C4-2B (cell line): ENCODE data around the gene MICAL1.

Source experiments
- ZFX ChIP-seq: fragments of 450-650 bp; IDR thresholded peaks from 2 replicates; pipeline ENCODE4 v1.6.1; 2017
- TF ChIP-seq, protein P1 (sequence below): fragments of 450-650 bp; conservative IDR thresholded peaks from 2 replicates; pipeline ENCODE4 v1.5.1; 2017; ENCODE audit warnings: mild to moderate bottlenecking

DNA sequence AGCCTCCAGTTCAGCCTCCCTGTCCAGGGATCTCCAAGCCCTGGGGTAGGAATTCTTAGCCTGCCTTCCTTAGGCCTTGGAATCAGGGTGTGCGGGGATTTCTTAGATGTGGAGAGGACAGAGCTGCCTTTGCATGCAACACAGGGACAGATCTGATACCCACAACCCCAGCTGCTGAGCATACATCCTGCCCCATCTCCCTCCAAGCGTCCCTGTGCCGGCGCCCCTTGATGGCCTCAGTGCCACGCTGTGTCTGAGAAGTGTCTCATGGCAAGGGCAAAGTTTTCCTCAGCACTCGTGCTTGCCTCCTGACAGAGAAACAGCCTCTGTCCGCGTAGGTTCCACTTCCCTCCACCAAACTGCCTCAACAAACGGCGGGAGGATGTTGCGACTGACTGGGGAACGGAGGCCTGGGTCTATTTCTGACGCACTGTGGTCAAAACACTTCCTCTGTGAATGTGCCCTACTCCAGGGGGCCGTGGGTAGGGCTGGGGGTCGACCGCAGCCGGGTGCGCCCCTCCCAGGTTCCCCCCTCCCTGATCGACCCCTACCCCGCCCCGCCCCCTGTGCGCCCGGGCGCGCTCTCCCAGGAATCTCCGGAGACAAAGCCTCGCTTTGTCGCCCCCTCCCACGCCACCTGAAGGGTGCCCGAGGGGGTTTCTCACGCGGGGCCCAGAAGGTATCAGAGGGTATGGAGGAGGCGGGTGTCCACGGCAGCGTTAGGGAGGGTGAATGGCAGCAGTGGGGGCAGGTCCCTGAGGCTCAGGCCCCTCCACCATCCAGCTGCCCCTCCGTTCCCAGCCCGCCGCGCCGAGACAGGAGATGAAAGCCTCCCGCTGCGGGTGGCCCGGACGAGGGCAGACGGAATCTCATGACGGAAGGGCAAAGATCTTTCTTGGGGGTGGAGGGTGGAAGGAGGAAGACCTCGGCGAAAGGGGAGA, 806 bp downstream of the MICAL1 start:
- TF ChIP-seq, protein P1, sequence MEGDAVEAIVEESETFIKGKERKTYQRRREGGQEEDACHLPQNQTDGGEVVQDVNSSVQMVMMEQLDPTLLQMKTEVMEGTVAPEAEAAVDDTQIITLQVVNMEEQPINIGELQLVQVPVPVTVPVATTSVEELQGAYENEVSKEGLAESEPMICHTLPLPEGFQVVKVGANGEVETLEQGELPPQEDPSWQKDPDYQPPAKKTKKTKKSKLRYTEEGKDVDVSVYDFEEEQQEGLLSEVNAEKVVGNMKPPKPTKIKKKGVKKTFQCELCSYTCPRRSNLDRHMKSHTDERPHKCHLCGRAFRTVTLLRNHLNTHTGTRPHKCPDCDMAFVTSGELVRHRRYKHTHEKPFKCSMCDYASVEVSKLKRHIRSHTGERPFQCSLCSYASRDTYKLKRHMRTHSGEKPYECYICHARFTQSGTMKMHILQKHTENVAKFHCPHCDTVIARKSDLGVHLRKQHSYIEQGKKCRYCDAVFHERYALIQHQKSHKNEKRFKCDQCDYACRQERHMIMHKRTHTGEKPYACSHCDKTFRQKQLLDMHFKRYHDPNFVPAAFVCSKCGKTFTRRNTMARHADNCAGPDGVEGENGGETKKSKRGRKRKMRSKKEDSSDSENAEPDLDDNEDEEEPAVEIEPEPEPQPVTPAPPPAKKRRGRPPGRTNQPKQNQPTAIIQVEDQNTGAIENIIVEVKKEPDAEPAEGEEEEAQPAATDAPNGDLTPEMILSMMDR, result no peak
- TF ChIP-seq ZFX, result no peak
